K562 (cell line): Measurements from ENCODE around the gene SRRM4. TPM values are rescaled to one million over a fixed set of nuclear protein-coding genes. Genes with fewer than 3 reads are reported as not detected.

Source experiments
- ATAC-seq: fragments of 200-7000 bp; cut with Tn5 transposase; 3 replicates; pipeline ENCODE4 v1.9.1; 2020; ENCODE audit warnings: moderate library complexity
- BruUV-seq: library from RNA; stranded (reverse); fragments of 400-500 nt; replicated peaks from 2 replicates; lab custom pipeline; 2021; lab: Mats Ljungman, UMichigan
- CTCF ChIA-PET: fragments of 300-600 bp; formaldehyde crosslinking; extraction: SDS; loops from one replicate; lab custom pipeline; 2021; ENCODE audit warnings: low intra/inter-chr PET ratio; lab: Yijun Ruan, JAX
- POLR2A ChIA-PET: fragments of 300-600, 350-650 bp; sonication (Branson Sonifier 250); formaldehyde crosslinking; extraction: SDS; loops from one replicate; lab custom pipeline; 2021; ENCODE audit warnings: antibody characterized with exemption, inconsistent platforms; lab: Yijun Ruan, JAX
- DNase-seq, 4 experiments: peaks; one replicate each; pipeline versions ENCODE4 v3.0.0 to v3.0.0-alpha.2; 2011 to 2018; ENCODE audit warnings: low spot score in 3 of 4, mixed read lengths in 3 of 4; ENCODE audit errors: extremely low read depth in 1 of 4
- FAIRE-seq: peaks from 2 replicates; lab custom pipeline; 2011; peaks lifted over from hg19 to GRCh38; lab: Jason Lieb, UNC
- H2AFZ ChIP-seq: 2 replicates; pipeline ENCODE4 v1.6.0; 2011; ENCODE audit warnings: low read depth, low read length, control low read depth, inconsistent platforms
- H3K27ac ChIP-seq: fragments of 200-600 bp; 3 replicates; pipeline ENCODE4 v1.8.0; 2011; ENCODE audit warnings: low read depth, mild to moderate bottlenecking, control low read depth, inconsistent platforms, low read length, moderate library complexity, mixed read lengths; ENCODE audit errors: extremely low read depth
- H3K27me3 ChIP-seq, 2 experiments: fragments of 300-600 bp in 1 of 2; 2 replicates in 1 of 2; 3 replicates in 1 of 2; pipeline versions ENCODE4 v1.6.0 to v1.8.0; 2011; ENCODE audit warnings: inconsistent platforms in 2 of 2, low read length in 2 of 2, mild to moderate bottlenecking in 1 of 2, mixed read lengths in 1 of 2, moderate library complexity in 1 of 2; ENCODE audit not compliant: control insufficient read depth in 2 of 2, insufficient read depth in 2 of 2
- H3K36me3 ChIP-seq: fragments of 300-600 bp; 3 replicates; pipeline ENCODE4 v1.8.0; 2011; ENCODE audit warnings: mild to moderate bottlenecking, low read length, inconsistent platforms; ENCODE audit not compliant: control insufficient read depth, insufficient read depth
- H3K4me1 ChIP-seq, 2 experiments: fragments of 200-600 bp in 1 of 2; replicated peaks in 1 of 2; 2 replicates in 1 of 2; 3 replicates in 1 of 2; pipeline versions ENCODE4 v1.5.1 to v1.8.0; 2011; ENCODE audit warnings: inconsistent platforms in 2 of 2, low read length in 2 of 2, mild to moderate bottlenecking in 1 of 2, mixed read lengths in 1 of 2, moderate library complexity in 1 of 2; ENCODE audit not compliant: control insufficient read depth in 2 of 2, insufficient read depth in 2 of 2
- H3K4me2 ChIP-seq: 2 replicates; pipeline ENCODE4 v1.6.1; 2011; ENCODE audit warnings: low read length, control low read depth, inconsistent platforms, mixed read lengths; ENCODE audit not compliant: insufficient read depth
- H3K4me3 ChIP-seq: fragments of 200-600 bp; sonication (generic), shearing (Covaris generic); 2 replicates; pipeline ENCODE4 v1.5.1; 2016; ENCODE audit warnings: control low read depth, inconsistent platforms
- H3K79me2 ChIP-seq: fragments of 200-600 bp; 3 replicates; pipeline ENCODE4 v1.8.0; 2011; ENCODE audit warnings: low read length, inconsistent platforms; ENCODE audit not compliant: control insufficient read depth, insufficient read depth
- H3K9ac ChIP-seq, 2 experiments: 2 replicates each; pipeline versions ENCODE4 v1.6.0 to v1.6.1; 2011; ENCODE audit warnings: low read depth in 2 of 2, low read length in 2 of 2, control low read depth in 1 of 2, inconsistent platforms in 1 of 2, mild to moderate bottlenecking in 1 of 2, mixed read lengths in 1 of 2; ENCODE audit not compliant: insufficient read depth in 1 of 2
- H3K9me1 ChIP-seq: one replicate; pipeline ENCODE4 v1.6.0; 2011; ENCODE audit warnings: inconsistent platforms, mild to moderate bottlenecking, low read length, moderate library complexity; ENCODE audit not compliant: control insufficient read depth, insufficient read depth
- H3K9me3 ChIP-seq: replicated peaks from 2 replicates; pipeline ENCODE4 v1.5.1; 2011; ENCODE audit warnings: low read depth, low read length, inconsistent platforms; ENCODE audit not compliant: control insufficient read depth, insufficient read depth
- H4K20me1 ChIP-seq: replicated peaks from 2 replicates; pipeline ENCODE4 v1.6.1; 2011; ENCODE audit warnings: low read length, inconsistent platforms, mixed read lengths; ENCODE audit not compliant: control insufficient read depth, insufficient read depth
- BRCA1 ChIP-seq, 2 experiments: fragments of 450-650 bp in 1 of 2; sonication (generic) in 1 of 2; formaldehyde crosslinking in 1 of 2; IDR thresholded peaks; 2 replicates each; pipeline versions ENCODE4 v1.5.0 to v1.6.1; 2017 to 2020; ENCODE audit warnings: mild to moderate bottlenecking in 1 of 2, missing genetic modification reagents in 1 of 2
- EGR1 ChIP-seq: fragments of 450-650 bp; conservative IDR thresholded peaks from 2 replicates; pipeline ENCODE4 v1.6.1; 2017; ENCODE audit warnings: mild to moderate bottlenecking
- JUND ChIP-seq, 2 experiments: IDR thresholded peaks; 2 replicates in 1 of 2; 3 replicates in 1 of 2; pipeline ENCODE4 v1.6.1; 2011; ENCODE audit warnings: borderline replicate concordance in 2 of 2, low read depth in 2 of 2, low read length in 2 of 2, improper control_type of control experiment in 1 of 2, missing biosample characterization in 1 of 2, missing genetic modification characterization in 1 of 2, missing genetic modification reagents in 1 of 2
- MCM3 ChIP-seq: fragments of 450-650 bp; IDR thresholded peaks from 2 replicates; pipeline ENCODE4 v1.6.1; 2016
- NR2C1 ChIP-seq, 2 experiments: fragments of 450-650 bp; IDR thresholded peaks; 2 replicates each; pipeline ENCODE4 v1.6.1; 2017; ENCODE audit warnings: mild to moderate bottlenecking in 2 of 2, antibody characterized with exemption in 1 of 2, inconsistent platforms in 1 of 2, missing compliant biosample characterization in 1 of 2, missing genetic modification characterization in 1 of 2
- RBM15 ChIP-seq: fragments of 200-400 bp; formaldehyde crosslinking; IDR thresholded peaks from 2 replicates; pipeline ENCODE4 v1.6.1; 2018; ENCODE audit warnings: mild to moderate bottlenecking, low read length, moderate library complexity; ENCODE audit not compliant: insufficient read depth
- STAT5A ChIP-seq: IDR thresholded peaks from 2 replicates; pipeline ENCODE4 v1.6.1; 2012; ENCODE audit warnings: low read length, inconsistent platforms, borderline replicate concordance
- THRAP3 ChIP-seq: fragments of 450-650 bp; IDR thresholded peaks from 2 replicates; pipeline ENCODE4 v1.6.1; 2016; ENCODE audit warnings: mild to moderate bottlenecking, inconsistent platforms, borderline replicate concordance
- ZMIZ1 ChIP-seq, 2 experiments: fragments of 150-350 bp in 1 of 2; IDR thresholded peaks; 2 replicates each; pipeline ENCODE4 v1.6.1; 2012 to 2016; ENCODE audit warnings: low read depth in 2 of 2, low read length in 2 of 2, mild to moderate bottlenecking in 1 of 2, moderate library complexity in 1 of 2
- WGBS: fragments of 100-300 bp; shearing (Covaris generic); methylation state at CpG from one replicate; pipeline ENCODE4 v1.1.6; 2016; ENCODE audit warnings: low coverage, mixed read lengths; ENCODE audit not compliant: insufficient coverage; ENCODE audit errors: missing lambda C conversion rate; 5-methylcytosine and 5-hydroxymethylcytosine counted together
- in situ Hi-C: fragments of 300-500 bp; cut with MboI; formaldehyde crosslinking; loops from 4 replicates; pipeline ENCODE4 v1.15.0; 2018; ENCODE audit warnings: inconsistent platforms, mixed read lengths
- intact Hi-C: fragments of 100-400 bp; cut with micrococcal nuclease; formaldehyde crosslinking; loops from 2 replicates; pipeline ENCODE4 v1.14.2; 2022
- polyA plus RNA-seq, 8 experiments: library from polyadenylated mRNA; depleted of rRNA in 4 of 8; stranded (reverse) in 5 of 8; unstranded in 3 of 8; fragments of >200 nt; fragmentation: Nextera tagmentation in 2 of 8; fragmentation: Illumina TruSeq in 1 of 8; extraction: Ambion mirVana in 2 of 8; extraction: Trizol in 1 of 8; gene quantifications; 2 replicates each; pipeline versions ENCODE4 v1.2.1 to v1.2.3, GENCODE V29; 2011 to 2014; ENCODE audit warnings: inconsistent platforms in 1 of 8, missing spikeins in 1 of 8
- total RNA-seq, 7 experiments: library from RNA; depleted of rRNA in 6 of 7; stranded (reverse); fragments of >200 nt in 6 of 7; fragmentation: Illumina TruSeq in 2 of 7; extraction: Trizol in 2 of 7; gene quantifications; 2 replicates each; pipeline versions ENCODE4 v1.2.1 to v1.2.3, GENCODE V29; 2011 to 2021; ENCODE audit warnings: low replicate concordance in 1 of 7

SRRM4 gene
- total and polyA plus RNA-seq, 9 of the 15 experiments (the other 6 are each of a cell fraction or from before 2014, with no cell fraction given), result not detected

- TF ChIP-seq EGR1 (0 out of 2 replicates have a peak, but pooled peaks have one; percentile 28), JUND (IDR thresholded peaks at IDR 0.05; ENCODE audit: borderline replicate concordance, low read depth, low read length) (no peak), JUND (tag; IDR thresholded peaks at IDR 0.05; ENCODE audit: borderline replicate concordance, low read depth, low read length) (peak; percentile 38; the same call in 1 of the 3 replicates), ZMIZ1 (IDR thresholded peaks at IDR 0.05; ENCODE audit: low read depth in 2 of 2, low read length in 2 of 2) (no peak)
Measured at GRCh38 chr12:119176267-119177055, 195.1 kb downstream of the SRRM4 start (continued).

- no peak overlapping the region for H3K9ac ChIP-seq
- H3K4me2 ChIP-seq, result no peak overlapping the region
- intact Hi-C loops, result no loop called here
- ChIA-PET POLR2A (interaction anchor here (0.6 kb wide), 1 partner anchor 577 kb away, joined by 3 read pairs; no protein-coding TSS in a partner anchor), CTCF (no interaction called here)
- H4K20me1 ChIP-seq, result no peaks in the 10 kb centered on the region; the same call in 1 of the 2 replicates
- H3K9me3 ChIP-seq, result no peaks in the 10 kb centered on the region
- H3K27ac ChIP-seq, result no peak overlapping the region
- WGBS, result 26% methylated on average over 4 of the region's 4 CpGs
- DNase-seq (no peak), ATAC-seq (no peak)
- H3K36me3 ChIP-seq, result no peaks in the 10 kb centered on the region
- no peak overlapping the region for H2AFZ ChIP-seq
- TF ChIP-seq MCM3 (no peak), NR2C1 (IDR thresholded peaks at IDR 0.05) (no peak), NR2C1 (tag; IDR thresholded peaks at IDR 0.05) (no peak), STAT5A (no peak), BRCA1 (IDR thresholded peaks at IDR 0.05) (no peak), BRCA1 (CRISPR knock-in tag; IDR thresholded peaks at IDR 0.05) (no peak), RBM15 (no peak), THRAP3 (no peak)
- TF ChIP-seq, all 486 proteins: peak for 0
- peaks cover 0 to 12% of the 10 kb centered on the region in 2 experiments; a peak in 1 of 5 replicates for H3K4me1 ChIP-seq
- BruUV-seq, result no TSS peak
- H3K79me2 ChIP-seq, result no peaks in the 10 kb centered on the region
- H3K4me3 ChIP-seq, result no peak overlapping the region
- H3K27me3 ChIP-seq, result peaks cover 4 to 32% of the 10 kb centered on the region in 2 experiments; a peak in 3 of 5 replicates
- H3K9me1 ChIP-seq, result no peaks in the 10 kb centered on the region
- in situ Hi-C loops, result no loop called here
- FAIRE-seq, result no peak
Measured at GRCh38 chr12:119177056-119177325, 195.7 kb downstream of the SRRM4 start.
